ENCODE data around the gene ZFX.

- TF ChIP-seq CTCF (IDR thresholded peaks at IDR 0.05), result no peak
- TF ChIP-seq EZH2phosphoT487 (IDR thresholded peaks at IDR 0.05), result no peak
- TF ChIP-seq EZH2 (IDR thresholded peaks at IDR 0.05), result no peak
Measured at GRCh38 chrX:24131476-24131875, 18.1 kb upstream of the ZFX start.

Data from neural progenitor cell (in vitro differentiated cells).